GM10266 (cell line): Measurements from ENCODE around the gene BCR.

Experiments
- DNase-seq: peaks from one replicate; pipeline ENCODE4 v3.0.0; 2012; ENCODE audit errors: extremely low spot score
- TF ChIP-seq, protein P1 (sequence below): IDR thresholded peaks from 2 replicates; pipeline ENCODE4 v1.5.1; 2012; ENCODE audit warnings: mild to moderate bottlenecking, low read depth; ENCODE audit not compliant: control insufficient read depth, insufficient read depth; ENCODE audit errors: missing control alignments

The BCR gene

DNA sequence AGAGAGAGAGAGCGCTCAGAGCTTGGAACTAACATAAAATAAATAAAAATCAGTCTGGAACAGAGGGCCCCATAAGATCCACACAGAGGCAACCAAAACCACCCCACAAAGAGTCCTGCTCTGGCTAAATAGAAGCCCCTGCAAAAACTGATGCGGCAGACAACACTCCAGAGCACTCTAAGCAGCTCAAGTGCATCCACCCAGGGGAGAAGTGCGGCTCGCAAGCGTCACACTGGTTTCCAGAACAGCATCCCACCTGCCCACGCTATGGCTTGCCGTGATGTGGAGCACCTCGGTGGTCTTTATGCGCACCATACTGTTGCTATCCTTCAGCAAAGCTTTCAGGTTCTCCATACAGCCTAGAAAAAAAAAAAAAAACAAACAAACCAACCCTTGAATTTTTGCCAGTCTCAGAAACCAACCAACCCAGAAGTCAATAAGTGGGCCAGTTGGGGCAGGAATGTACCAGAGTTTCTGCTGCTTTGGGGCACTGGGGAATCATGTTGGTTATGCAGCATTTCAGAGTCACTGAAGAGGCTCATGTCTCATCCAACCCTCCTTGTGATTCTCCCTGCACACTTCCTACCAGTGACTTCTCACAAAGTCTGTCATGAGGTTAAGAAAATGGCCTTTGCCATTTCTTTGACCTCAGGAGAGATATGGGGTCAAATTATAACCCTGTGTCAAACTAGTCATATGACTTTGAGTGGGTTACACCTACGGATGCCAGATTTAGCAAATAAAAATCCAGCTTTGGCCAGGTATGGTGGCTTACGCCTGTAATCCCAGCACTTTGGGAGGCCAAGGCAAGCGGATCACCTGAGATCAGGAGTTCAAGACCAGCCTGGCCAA is 41.5 kb upstream of the BCR start:
- no peak for DNase-seq
- TF ChIP-seq, protein P1, sequence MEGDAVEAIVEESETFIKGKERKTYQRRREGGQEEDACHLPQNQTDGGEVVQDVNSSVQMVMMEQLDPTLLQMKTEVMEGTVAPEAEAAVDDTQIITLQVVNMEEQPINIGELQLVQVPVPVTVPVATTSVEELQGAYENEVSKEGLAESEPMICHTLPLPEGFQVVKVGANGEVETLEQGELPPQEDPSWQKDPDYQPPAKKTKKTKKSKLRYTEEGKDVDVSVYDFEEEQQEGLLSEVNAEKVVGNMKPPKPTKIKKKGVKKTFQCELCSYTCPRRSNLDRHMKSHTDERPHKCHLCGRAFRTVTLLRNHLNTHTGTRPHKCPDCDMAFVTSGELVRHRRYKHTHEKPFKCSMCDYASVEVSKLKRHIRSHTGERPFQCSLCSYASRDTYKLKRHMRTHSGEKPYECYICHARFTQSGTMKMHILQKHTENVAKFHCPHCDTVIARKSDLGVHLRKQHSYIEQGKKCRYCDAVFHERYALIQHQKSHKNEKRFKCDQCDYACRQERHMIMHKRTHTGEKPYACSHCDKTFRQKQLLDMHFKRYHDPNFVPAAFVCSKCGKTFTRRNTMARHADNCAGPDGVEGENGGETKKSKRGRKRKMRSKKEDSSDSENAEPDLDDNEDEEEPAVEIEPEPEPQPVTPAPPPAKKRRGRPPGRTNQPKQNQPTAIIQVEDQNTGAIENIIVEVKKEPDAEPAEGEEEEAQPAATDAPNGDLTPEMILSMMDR, result no peak

- TF ChIP-seq, protein P1, result no peak
- DNase-seq, result no peak
Observed at GRCh38 chr22:23140385-23140784, 39.9 kb upstream of the BCR start.

GRCh38 chr22:23142546-23143105 is 37.7 kb upstream of the BCR start:
- TF ChIP-seq, protein P1, result no peak
- no peak for DNase-seq

DNA sequence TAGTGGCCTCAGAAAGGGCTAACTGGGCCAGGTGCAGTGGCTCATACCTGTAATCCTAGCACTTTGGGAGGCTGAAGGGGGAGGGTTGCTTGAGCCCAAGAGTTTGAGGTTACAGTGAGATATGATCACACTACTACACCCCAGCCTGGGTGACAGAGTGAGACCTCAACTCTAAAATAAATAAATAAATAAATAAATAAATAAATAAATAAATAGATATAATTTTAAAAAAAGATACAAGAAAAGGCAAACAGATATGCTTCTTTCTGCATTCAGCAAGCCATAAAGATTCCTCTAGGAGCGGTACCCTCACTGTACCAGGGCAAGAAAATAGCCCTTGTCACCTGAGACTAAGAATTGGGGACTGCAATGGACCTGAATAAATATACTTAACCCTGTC is 37.2 kb upstream of the BCR start:
- DNase-seq, result no peak
- TF ChIP-seq, protein P1, result no peak

DNA sequence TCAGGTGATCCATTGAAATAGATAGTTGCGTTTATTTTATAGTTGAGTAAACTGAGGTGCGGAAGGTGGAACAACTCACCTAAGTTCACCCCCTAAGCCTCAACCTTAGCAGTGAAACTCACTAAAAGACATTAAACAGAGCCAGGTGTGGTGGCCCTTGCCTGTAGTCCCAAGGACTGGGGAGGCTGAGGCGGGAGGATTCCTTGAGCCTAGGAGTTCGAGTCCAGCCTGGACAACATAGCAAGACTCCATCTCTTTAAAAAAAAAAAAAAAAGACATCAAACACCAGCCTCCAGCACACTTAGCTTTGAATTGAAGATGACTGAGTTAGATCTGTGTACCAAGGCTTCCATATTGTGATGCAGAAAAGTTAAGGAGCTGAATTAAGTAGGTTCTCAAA is 35.9 kb upstream of the BCR start:
- TF ChIP-seq, protein P1, result no peak
- no peak for DNase-seq

DNA sequence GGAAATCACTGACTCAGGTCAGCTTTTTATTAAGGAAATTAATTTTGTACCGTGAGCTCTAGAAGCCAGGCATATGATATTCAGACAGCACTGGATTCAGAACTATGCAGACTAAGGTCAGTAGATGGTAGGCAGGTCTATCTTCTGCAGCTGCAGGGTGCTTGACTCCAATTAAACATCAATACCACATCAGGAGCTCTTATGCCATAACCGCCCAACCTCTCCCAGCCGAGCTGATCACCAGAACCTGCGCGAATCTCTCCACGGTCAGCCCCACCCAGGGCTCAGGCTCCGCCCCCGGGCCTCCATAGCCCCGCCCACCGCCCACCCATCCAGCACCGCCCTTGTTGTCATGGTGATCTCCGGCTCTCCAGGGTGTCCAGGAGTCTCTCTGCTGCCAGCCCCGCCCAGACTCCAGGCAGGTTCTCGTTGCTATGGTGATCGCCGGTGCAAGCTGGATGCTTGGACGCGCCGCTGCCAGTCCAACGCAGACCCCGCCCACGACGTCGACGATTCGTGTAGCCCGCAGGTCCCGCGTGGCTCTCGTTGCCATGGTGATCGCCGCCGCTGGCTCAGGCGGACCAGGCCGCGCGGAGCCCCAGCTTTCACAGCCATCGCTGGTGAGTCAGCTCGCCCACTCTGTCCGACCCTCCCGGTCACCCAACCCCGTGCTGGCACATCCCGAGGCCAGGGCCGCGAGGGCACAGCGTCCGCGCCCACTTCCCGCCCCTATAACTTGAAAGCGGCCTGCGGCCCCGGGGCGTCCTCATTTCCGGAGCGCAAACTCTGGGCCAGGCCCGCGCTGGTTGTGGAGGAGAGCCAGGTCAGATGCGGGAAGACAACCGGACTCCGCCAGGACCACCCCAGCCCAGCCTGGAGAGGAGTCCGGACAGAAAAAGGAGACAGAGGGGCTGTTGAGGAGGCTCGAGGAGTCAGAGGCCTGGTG is 35.1 kb upstream of the BCR start, which contains the start of gene RAB36:
TSS of gene RAB36 (plus strand) at position 546 of the 946 bp plus-strand sequence. CDS start 1,140 bp downstream, outside the sequence.
- DNase-seq, result peak; percentile 85
- TF ChIP-seq, protein P1, result no peak
